DMS 273 (cell line): ENCODE measurements around the gene RAB23.

Source experiments
- DNase-seq: peaks from one replicate; lab custom pipeline; 2025; ENCODE audit not compliant: unreplicated experiment; lab: John Stamatoyannopoulos, UW

Gene RAB23

GRCh38 chr6:57138026-57138425 lies 84.1 kb downstream of the RAB23 start:
- no peak for DNase-seq

- DNase-seq: no peak
Observed at GRCh38 chr6:57137350-57137749, 84.8 kb downstream of the RAB23 start.
